ENCODE results near the gene WNT3A.

DNA sequence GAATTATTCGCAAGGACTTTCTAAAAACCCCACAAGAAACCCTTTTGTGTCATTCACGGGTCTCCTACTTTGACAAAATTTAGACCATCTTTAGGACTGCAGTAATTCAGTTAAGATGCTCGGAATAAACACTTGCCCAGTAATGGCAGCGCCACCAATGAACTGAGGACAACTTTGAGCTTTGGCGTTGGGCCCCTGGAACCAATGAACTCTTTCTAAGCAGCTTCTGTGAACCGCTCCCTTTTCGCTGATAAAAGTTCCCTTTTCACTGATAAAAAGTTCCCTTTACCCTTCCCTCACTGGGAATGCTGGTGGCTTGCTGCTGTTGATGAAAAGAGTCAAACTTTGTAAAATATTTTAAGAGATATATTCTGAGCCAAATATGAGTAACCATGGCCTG lies 103.8 kb downstream of the WNT3A start:
- TF ChIP-seq, protein P1, sequence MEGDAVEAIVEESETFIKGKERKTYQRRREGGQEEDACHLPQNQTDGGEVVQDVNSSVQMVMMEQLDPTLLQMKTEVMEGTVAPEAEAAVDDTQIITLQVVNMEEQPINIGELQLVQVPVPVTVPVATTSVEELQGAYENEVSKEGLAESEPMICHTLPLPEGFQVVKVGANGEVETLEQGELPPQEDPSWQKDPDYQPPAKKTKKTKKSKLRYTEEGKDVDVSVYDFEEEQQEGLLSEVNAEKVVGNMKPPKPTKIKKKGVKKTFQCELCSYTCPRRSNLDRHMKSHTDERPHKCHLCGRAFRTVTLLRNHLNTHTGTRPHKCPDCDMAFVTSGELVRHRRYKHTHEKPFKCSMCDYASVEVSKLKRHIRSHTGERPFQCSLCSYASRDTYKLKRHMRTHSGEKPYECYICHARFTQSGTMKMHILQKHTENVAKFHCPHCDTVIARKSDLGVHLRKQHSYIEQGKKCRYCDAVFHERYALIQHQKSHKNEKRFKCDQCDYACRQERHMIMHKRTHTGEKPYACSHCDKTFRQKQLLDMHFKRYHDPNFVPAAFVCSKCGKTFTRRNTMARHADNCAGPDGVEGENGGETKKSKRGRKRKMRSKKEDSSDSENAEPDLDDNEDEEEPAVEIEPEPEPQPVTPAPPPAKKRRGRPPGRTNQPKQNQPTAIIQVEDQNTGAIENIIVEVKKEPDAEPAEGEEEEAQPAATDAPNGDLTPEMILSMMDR (IDR thresholded peaks at IDR 0.05): no peak
- no peak for TF ChIP-seq POLR2A (IDR thresholded peaks at IDR 0.05)

Data from esophagus squamous epithelium (tissue), 4 donors.